Breast epithelium (tissue), 3 donors: ENCODE measurements around the gene TMEM132C.

Experiments
- POLR2A ChIP-seq: fragments of 450-650 bp; IDR thresholded peaks from one replicate; pipeline ENCODE4 v1.6.1; 2016; ENCODE audit warnings: antibody characterized with exemption, mild to moderate bottlenecking, moderate library complexity
- POLR2AphosphoS5 ChIP-seq, 3 donors: sonication (generic); formaldehyde crosslinking; IDR thresholded peaks; one replicate each; pipeline ENCODE4 v1.6.1; 2017; ENCODE audit warnings: antibody characterized with exemption in 3 of 3
- TF ChIP-seq, protein P1 (sequence below), 3 donors: fragments of 450-650 bp; IDR thresholded peaks; one replicate each; pipeline ENCODE4 v1.5.1; 2016 to 2017; ENCODE audit warnings: antibody characterized with exemption in 3 of 3, mild to moderate bottlenecking in 3 of 3, moderate library complexity in 3 of 3

DNA sequence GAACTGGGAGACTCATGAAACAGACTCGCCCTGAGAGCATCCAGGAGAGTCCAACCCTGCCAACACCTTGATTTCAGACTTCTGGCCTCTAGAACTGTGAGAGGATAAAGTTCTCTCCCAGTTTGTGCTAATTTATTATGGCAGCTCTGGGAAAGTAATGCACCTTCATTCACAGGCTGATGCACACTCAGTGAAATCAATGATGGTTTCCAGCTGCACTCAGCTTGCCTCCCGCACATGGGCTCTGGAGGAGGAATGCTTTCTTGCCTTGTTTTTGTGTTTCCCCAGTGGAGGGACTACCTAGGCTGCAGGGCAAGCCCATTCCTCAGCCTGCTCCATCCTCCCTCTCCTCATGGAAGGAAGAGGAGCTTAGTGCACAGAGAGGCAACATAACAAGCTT, 45.7 kb downstream of the TMEM132C start:
- TF ChIP-seq, protein P1, sequence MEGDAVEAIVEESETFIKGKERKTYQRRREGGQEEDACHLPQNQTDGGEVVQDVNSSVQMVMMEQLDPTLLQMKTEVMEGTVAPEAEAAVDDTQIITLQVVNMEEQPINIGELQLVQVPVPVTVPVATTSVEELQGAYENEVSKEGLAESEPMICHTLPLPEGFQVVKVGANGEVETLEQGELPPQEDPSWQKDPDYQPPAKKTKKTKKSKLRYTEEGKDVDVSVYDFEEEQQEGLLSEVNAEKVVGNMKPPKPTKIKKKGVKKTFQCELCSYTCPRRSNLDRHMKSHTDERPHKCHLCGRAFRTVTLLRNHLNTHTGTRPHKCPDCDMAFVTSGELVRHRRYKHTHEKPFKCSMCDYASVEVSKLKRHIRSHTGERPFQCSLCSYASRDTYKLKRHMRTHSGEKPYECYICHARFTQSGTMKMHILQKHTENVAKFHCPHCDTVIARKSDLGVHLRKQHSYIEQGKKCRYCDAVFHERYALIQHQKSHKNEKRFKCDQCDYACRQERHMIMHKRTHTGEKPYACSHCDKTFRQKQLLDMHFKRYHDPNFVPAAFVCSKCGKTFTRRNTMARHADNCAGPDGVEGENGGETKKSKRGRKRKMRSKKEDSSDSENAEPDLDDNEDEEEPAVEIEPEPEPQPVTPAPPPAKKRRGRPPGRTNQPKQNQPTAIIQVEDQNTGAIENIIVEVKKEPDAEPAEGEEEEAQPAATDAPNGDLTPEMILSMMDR (IDR thresholded peaks at IDR 0.05), result no peak
- TF ChIP-seq POLR2A (no peak), POLR2AphosphoS5 (IDR thresholded peaks at IDR 0.05) (no peak)
